GM18508 (cell line): ENCODE results near the gene RHOXF1.
"Not testable (repeated sequence)": the region's sequence is repeated elsewhere in the genome, so short reads cannot be mapped to it uniquely, and the experiment has no call there.

Experiments used
- ATAC-seq: cut with Tn5 transposase; IDR thresholded peaks from one replicate; pipeline ENCODE4 v1.9.1; 2021; ENCODE audit warnings: moderate number of reproducible peaks; ENCODE audit not compliant: insufficient read depth, unreplicated experiment

Gene RHOXF1

DNA sequence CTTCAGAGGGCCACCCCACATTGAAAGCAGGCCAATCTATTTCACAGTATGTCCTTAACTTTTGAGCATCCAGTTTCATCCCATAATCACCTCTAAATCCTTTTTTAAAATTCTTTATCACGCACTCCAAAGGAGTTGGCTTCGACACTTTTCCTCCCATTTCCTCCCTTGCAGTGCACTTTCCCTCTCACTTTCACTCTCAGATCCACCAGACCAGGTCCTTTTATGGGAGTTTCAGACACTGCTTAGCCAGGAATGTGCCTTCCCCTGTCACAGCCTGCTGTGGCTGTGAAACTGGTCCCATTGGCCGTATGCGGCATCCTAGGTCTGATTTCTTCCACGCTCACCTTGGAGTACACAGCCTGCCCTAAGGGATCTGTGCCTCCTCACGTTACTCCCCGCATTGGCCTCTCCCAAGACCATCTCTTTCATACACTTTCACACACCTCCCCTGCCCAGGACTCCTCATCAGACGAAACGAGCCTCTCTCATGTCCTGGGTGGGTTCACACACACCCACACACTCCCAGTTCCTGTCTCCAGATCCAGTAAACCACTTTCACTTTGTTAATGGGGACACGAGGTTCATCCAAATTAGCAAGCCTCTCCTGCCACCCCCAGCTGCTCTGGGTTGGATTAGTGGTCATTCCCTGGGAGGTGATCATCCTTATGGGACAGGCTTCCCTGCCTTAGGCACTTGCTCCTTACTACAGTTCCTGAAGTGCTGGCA is 28.3 kb downstream of the RHOXF1 start:
- ATAC-seq, result no peak

DNA sequence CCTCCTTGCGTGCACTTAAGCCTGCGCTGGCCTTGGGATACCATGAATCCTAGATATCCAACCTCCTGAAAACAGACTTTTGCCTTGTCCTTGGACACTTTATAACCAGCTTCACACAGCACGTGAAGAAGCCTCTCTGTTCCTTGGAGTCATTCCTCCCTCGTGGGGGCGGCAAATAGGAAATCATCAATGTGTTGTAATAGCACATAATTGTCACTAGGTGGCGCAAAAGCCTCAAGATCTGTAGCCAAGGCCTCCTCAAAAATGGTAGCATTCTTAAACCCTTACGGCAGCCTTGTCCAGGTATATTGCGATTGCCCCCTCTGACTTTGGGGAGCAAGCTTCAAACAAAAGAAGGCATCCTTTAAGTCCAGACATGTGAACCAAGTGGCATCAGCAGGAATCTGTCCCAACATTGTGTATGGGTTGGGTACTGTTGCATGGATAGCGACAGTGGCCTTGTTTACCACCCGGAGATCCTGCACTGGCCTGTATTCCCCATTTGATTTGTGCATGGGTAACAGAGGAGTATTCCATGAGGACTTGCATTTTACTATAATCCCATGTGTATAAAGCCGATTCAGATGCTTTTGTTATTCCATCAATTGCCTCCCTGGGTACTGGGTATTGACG is 30.0 kb downstream of the RHOXF1 start:
- not testable (repeated sequence) for ATAC-seq

DNA sequence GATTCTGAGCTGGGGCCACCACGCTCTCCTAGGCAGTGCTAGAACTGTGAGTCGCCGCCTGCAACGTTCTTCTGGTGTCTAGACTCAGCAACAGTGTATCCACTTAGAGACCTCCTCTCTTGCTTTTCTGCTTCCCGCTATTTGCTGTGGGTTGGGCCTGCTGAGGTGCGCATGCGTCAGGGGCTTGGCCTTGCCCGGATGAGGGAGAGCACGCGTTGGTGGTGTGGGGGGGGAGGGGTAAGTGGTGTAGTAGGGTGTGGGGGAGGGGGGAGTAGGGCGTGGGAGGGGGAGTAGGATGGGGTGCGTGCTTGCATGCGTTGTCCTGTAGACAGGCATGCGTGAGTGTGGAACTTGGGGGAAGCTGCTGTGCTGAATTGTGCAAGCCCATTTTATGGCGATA is 38.1 kb downstream of the RHOXF1 start, which contains the start of gene RHOXF2B:
RHOXF2B (minus strand) TSS at position 101 of the 400 bp plus-strand sequence. CDS start 138 bp downstream, outside the sequence.
- ATAC-seq, result not testable (repeated sequence)

DNA sequence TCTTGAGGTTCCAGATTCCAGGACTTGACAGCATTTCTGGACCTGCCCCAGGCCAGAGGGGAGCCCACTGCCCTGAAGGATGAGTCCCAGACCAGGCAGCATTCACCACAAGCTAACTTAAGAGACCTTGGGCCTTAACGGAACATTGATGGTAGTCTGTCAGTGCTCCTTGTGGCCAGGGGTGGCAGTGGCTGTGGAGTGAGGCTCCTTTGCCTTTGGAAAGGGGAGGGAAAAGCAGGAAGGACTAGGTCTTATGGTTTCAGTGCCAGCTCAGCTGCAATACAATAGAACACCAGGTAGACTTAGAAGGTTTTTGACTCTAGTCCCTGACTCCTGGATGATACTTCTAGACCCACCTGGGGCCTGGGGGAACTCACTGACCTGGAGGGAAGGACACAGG is 49.5 kb downstream of the RHOXF1 start:
- ATAC-seq, result not testable (repeated sequence)
